ENCODE measurements around the gene OR13J1.

The OR13J1 gene

GRCh38 chr9:35858458-35858857, 11.7 kb downstream of the OR13J1 start:
- Histone ChIP-seq H3K9ac (ENCODE audit: low read depth, low read length) (no peak overlapping the region), H3K4me1 (ENCODE audit: insufficient read depth, low read length) (no peaks in the 10 kb centered on the region), H3K36me3 (ENCODE audit: insufficient read depth, low read length) (no peaks in the 10 kb centered on the region), H3K9me3 (ENCODE audit: control insufficient read depth, insufficient read depth, low read length) (no peaks in the 10 kb centered on the region)

GRCh38 chr9:35856882-35857281, 13.3 kb downstream of the OR13J1 start:
- H3K4me1 ChIP-seq (ENCODE audit: insufficient read depth, low read length), result no peaks in the 10 kb centered on the region
- no peaks in the 10 kb centered on the region for H3K36me3 ChIP-seq (ENCODE audit: insufficient read depth, low read length)
- no peak overlapping the region for H3K9ac ChIP-seq (ENCODE audit: low read depth, low read length)
- H3K9me3 ChIP-seq (ENCODE audit: control insufficient read depth, insufficient read depth, low read length), result no peaks in the 10 kb centered on the region

- Histone ChIP-seq H3K36me3 (ENCODE audit: insufficient read depth, low read length) (no peaks in the 10 kb centered on the region), H3K9me3 (ENCODE audit: control insufficient read depth, insufficient read depth, low read length) (no peaks in the 10 kb centered on the region)
Observed at GRCh38 chr9:35856206-35856605, 14.0 kb downstream of the OR13J1 start.

GRCh38 chr9:35854091-35854762, 16.0 kb downstream of the OR13J1 start:
- Histone ChIP-seq H3K36me3 (ENCODE audit: insufficient read depth, low read length) (no peaks in the 10 kb centered on the region), H3K9me3 (ENCODE audit: control insufficient read depth, insufficient read depth, low read length) (no peaks in the 10 kb centered on the region), H3K9ac (ENCODE audit: low read depth, low read length) (no peak overlapping the region), H3K4me1 (ENCODE audit: insufficient read depth, low read length) (no peaks in the 10 kb centered on the region)

More at GRCh38 chr9:35856206-35856605, 14.0 kb downstream of the OR13J1 start:
- no peak overlapping the region for H3K9ac ChIP-seq (ENCODE audit: low read depth, low read length)
- no peaks in the 10 kb centered on the region for H3K4me1 ChIP-seq (ENCODE audit: insufficient read depth, low read length)

GRCh38 chr9:35852876-35853865, 17.0 kb downstream of the OR13J1 start:
- Histone ChIP-seq H3K9me3 (ENCODE audit: control insufficient read depth, insufficient read depth, low read length) (no peaks in the 10 kb centered on the region), H3K9ac (ENCODE audit: low read depth, low read length) (no peak overlapping the region), H3K4me1 (ENCODE audit: insufficient read depth, low read length) (no peaks in the 10 kb centered on the region), H3K36me3 (ENCODE audit: insufficient read depth, low read length) (no peaks in the 10 kb centered on the region)

GRCh38 chr9:35852267-35852815, 17.9 kb downstream of the OR13J1 start:
- Histone ChIP-seq H3K9me3 (ENCODE audit: control insufficient read depth, insufficient read depth, low read length) (no peaks in the 10 kb centered on the region), H3K9ac (ENCODE audit: low read depth, low read length) (no peak overlapping the region), H3K4me1 (ENCODE audit: insufficient read depth, low read length) (no peaks in the 10 kb centered on the region), H3K36me3 (ENCODE audit: insufficient read depth, low read length) (no peaks in the 10 kb centered on the region)

GRCh38 chr9:35847792-35848572, 22.2 kb downstream of the OR13J1 start:
- no peak overlapping the region for H3K9ac ChIP-seq (ENCODE audit: low read depth, low read length)
- H3K36me3 ChIP-seq (ENCODE audit: insufficient read depth, low read length), result no peaks in the 10 kb centered on the region
- H3K4me1 ChIP-seq (ENCODE audit: insufficient read depth, low read length), result peaks cover 17% of the 10 kb centered on the region
- no peaks in the 10 kb centered on the region for H3K9me3 ChIP-seq (ENCODE audit: control insufficient read depth, insufficient read depth, low read length)

GRCh38 chr9:35845824-35846771, 24.1 kb downstream of the OR13J1 start:
- Histone ChIP-seq H3K9ac (ENCODE audit: low read depth, low read length) (peak overlapping the region; percentile 46), H3K9me3 (ENCODE audit: control insufficient read depth, insufficient read depth, low read length) (no peaks in the 10 kb centered on the region), H3K4me1 (ENCODE audit: insufficient read depth, low read length) (peaks cover 21% of the 10 kb centered on the region), H3K36me3 (ENCODE audit: insufficient read depth, low read length) (no peaks in the 10 kb centered on the region)

- H3K4me1 ChIP-seq (ENCODE audit: insufficient read depth, low read length), result peaks cover 21% of the 10 kb centered on the region
- no peaks in the 10 kb centered on the region for H3K9me3 ChIP-seq (ENCODE audit: control insufficient read depth, insufficient read depth, low read length)
- no peak overlapping the region; the same call in 1 of the 2 replicates for H3K9ac ChIP-seq (ENCODE audit: low read depth, low read length)
Observed at GRCh38 chr9:35844628-35845270, 25.5 kb downstream of the OR13J1 start.

GRCh38 chr9:35842795-35843194, 27.4 kb downstream of the OR13J1 start:
- H3K9ac ChIP-seq (ENCODE audit: low read depth, low read length), result no peak overlapping the region
- no peaks in the 10 kb centered on the region for H3K36me3 ChIP-seq (ENCODE audit: insufficient read depth, low read length)
- H3K9me3 ChIP-seq (ENCODE audit: control insufficient read depth, insufficient read depth, low read length), result no peaks in the 10 kb centered on the region
- H3K4me1 ChIP-seq (ENCODE audit: insufficient read depth, low read length), result peaks cover 21% of the 10 kb centered on the region

More at GRCh38 chr9:35844628-35845270, 25.5 kb downstream of the OR13J1 start:
- no peaks in the 10 kb centered on the region for H3K36me3 ChIP-seq (ENCODE audit: insufficient read depth, low read length)

- peaks cover 21% of the 10 kb centered on the region for H3K4me1 ChIP-seq (ENCODE audit: insufficient read depth, low read length)
Observed at GRCh38 chr9:35842020-35842745, 28.0 kb downstream of the OR13J1 start.

GRCh38 chr9:35841645-35841900, 28.6 kb downstream of the OR13J1 start:
- no peaks in the 10 kb centered on the region for H3K9me3 ChIP-seq (ENCODE audit: control insufficient read depth, insufficient read depth, low read length)
- no peaks in the 10 kb centered on the region for H3K36me3 ChIP-seq (ENCODE audit: insufficient read depth, low read length)
- H3K9ac ChIP-seq (ENCODE audit: low read depth, low read length), result no peak overlapping the region
- H3K4me1 ChIP-seq (ENCODE audit: insufficient read depth, low read length), result peaks cover 21% of the 10 kb centered on the region

More at GRCh38 chr9:35842020-35842745, 28.0 kb downstream of the OR13J1 start:
- no peaks in the 10 kb centered on the region for H3K9me3 ChIP-seq (ENCODE audit: control insufficient read depth, insufficient read depth, low read length)
- H3K36me3 ChIP-seq (ENCODE audit: insufficient read depth, low read length), result no peaks in the 10 kb centered on the region
- H3K9ac ChIP-seq (ENCODE audit: low read depth, low read length), result no peak overlapping the region
